IgD-negative memory B cell (primary cell): ENCODE measurements around the gene PSMF1. TPM values are rescaled to one million over a fixed set of nuclear protein-coding genes. Genes with fewer than 3 reads are reported as not detected.
"Not testable (repeated sequence)": the region's sequence is repeated elsewhere in the genome, so short reads cannot be mapped to it uniquely, and the experiment has no call there.

ENCODE experiments used
- H3K27ac Mint-ChIP-seq, 3 donors: one replicate each; pipeline ENCODE4 v1.8.0; 2020 to 2022; ENCODE audit warnings: mild to moderate bottlenecking in 3 of 3, mixed read lengths in 3 of 3, moderate library complexity in 1 of 3
- H3K27me3 Mint-ChIP-seq: one replicate; pipeline ENCODE4 v1.8.0; 2021; ENCODE audit warnings: mixed read lengths
- H3K36me3 Mint-ChIP-seq: one replicate; pipeline ENCODE4 v1.8.0; 2020; ENCODE audit warnings: mild to moderate bottlenecking, mixed read lengths
- H3K4me1 Mint-ChIP-seq, 3 donors: one replicate each; pipeline ENCODE4 v1.8.0; 2020 to 2022; ENCODE audit warnings: mixed read lengths in 3 of 3, mild to moderate bottlenecking in 1 of 3
- H3K4me3 Mint-ChIP-seq, 4 donors: one replicate each; pipeline ENCODE4 v1.8.0; 2020 to 2022; ENCODE audit warnings: mild to moderate bottlenecking in 4 of 4, mixed read lengths in 4 of 4, moderate library complexity in 3 of 4
- H3K9me3 Mint-ChIP-seq, 3 donors: one replicate each; pipeline ENCODE4 v1.8.0; 2020 to 2021; ENCODE audit warnings: mixed read lengths in 3 of 3, mild to moderate bottlenecking in 1 of 3
- polyA plus RNA-seq: library from polyadenylated mRNA; unstranded; fragments of 300-500 nt; fragmentation: Illumina TruSeq; gene quantifications from one replicate; pipeline ENCODE4 v1.2.3, GENCODE V29; 2021

PSMF1 gene
- polyA plus RNA-seq, 1 donor from 2014 or later, result 163 TPM

- no peaks in the 10 kb centered on the region for H3K27me3 Mint-ChIP-seq
- peaks cover 15 to 31% (median 26%) of the 10 kb centered on the region in 3 donors for H3K4me1 Mint-ChIP-seq
- peaks cover 23% of the 10 kb centered on the region for H3K36me3 Mint-ChIP-seq
- H3K9me3 Mint-ChIP-seq, result no peaks in the 10 kb centered on the region
- no peak overlapping the region for H3K4me3 Mint-ChIP-seq
- no peak overlapping the region for H3K27ac Mint-ChIP-seq
Observed at GRCh38 chr20:1134355-1134754, 16.0 kb downstream of the PSMF1 start.

GRCh38 chr20:1134836-1135235 lies 16.4 kb downstream of the PSMF1 start:
- H3K27ac Mint-ChIP-seq, result peak overlapping the region in 1 of 3 donors; percentile 23
- no peaks in the 10 kb centered on the region for H3K27me3 Mint-ChIP-seq
- no peak overlapping the region for H3K4me3 Mint-ChIP-seq
- H3K36me3 Mint-ChIP-seq, result peaks cover 21% of the 10 kb centered on the region
- no peaks in the 10 kb centered on the region for H3K9me3 Mint-ChIP-seq
- peaks cover 15 to 30% (median 26%) of the 10 kb centered on the region in 3 donors for H3K4me1 Mint-ChIP-seq

GRCh38 chr20:1137236-1137635 lies 18.8 kb downstream of the PSMF1 start:
- Mint-ChIP-seq H3K4me3 (no peak overlapping the region), H3K4me1 (peaks cover 3 to 15% (median 12%) of the 10 kb centered on the region in 3 donors), H3K27ac (no peak overlapping the region), H3K9me3 (no peaks in the 10 kb centered on the region), H3K27me3 (no peaks in the 10 kb centered on the region), H3K36me3 (peaks cover 16% of the 10 kb centered on the region)

- Mint-ChIP-seq H3K9me3 (no peaks in the 10 kb centered on the region), H3K27ac (no peak overlapping the region), H3K36me3 (peaks cover 14% of the 10 kb centered on the region), H3K4me1 (peaks cover 2 to 5% (median 5%) of the 10 kb centered on the region in 3 donors), H3K27me3 (no peaks in the 10 kb centered on the region), H3K4me3 (no peak overlapping the region)
Observed at GRCh38 chr20:1144401-1145172, 26.2 kb downstream of the PSMF1 start.

GRCh38 chr20:1146957-1147356 lies 28.6 kb downstream of the PSMF1 start:
- Mint-ChIP-seq H3K27me3 (no peaks in the 10 kb centered on the region), H3K36me3 (peaks cover 9% of the 10 kb centered on the region), H3K9me3 (no peaks in the 10 kb centered on the region), H3K4me1 (peaks cover 2 to 5% (median 5%) of the 10 kb centered on the region in 3 donors), H3K4me3 (no peak overlapping the region), H3K27ac (no peak overlapping the region)

- not testable (repeated sequence) for H3K4me1 Mint-ChIP-seq, H3K4me3 Mint-ChIP-seq, H3K27me3 Mint-ChIP-seq, H3K27ac Mint-ChIP-seq, H3K9me3 Mint-ChIP-seq
- H3K36me3 Mint-ChIP-seq, result peaks cover 15% of the 10 kb centered on the region
Observed at GRCh38 chr20:1149812-1150211, 31.4 kb downstream of the PSMF1 start.

- Mint-ChIP-seq H3K27ac (no peak overlapping the region), H3K4me3 (no peak overlapping the region), H3K36me3 (peaks cover 18% of the 10 kb centered on the region), H3K4me1 (peaks cover 0 to 3% (median 2%) of the 10 kb centered on the region in 3 donors), H3K9me3 (peaks cover 0 to 5% (median 0%) of the 10 kb centered on the region in 3 donors), H3K27me3 (no peaks in the 10 kb centered on the region)
Observed at GRCh38 chr20:1150218-1150617, 31.8 kb downstream of the PSMF1 start.

GRCh38 chr20:1150968-1151367 lies 32.6 kb downstream of the PSMF1 start:
- Mint-ChIP-seq H3K9me3 (peaks cover 0 to 9% (median under 1%) of the 10 kb centered on the region in 3 donors), H3K4me3 (no peak overlapping the region), H3K36me3 (peaks cover 18% of the 10 kb centered on the region), H3K4me1 (peaks cover 0 to 5% (median 3%) of the 10 kb centered on the region in 3 donors), H3K27me3 (no peaks in the 10 kb centered on the region), H3K27ac (no peak overlapping the region)

GRCh38 chr20:1154226-1154625 lies 35.8 kb downstream of the PSMF1 start:
- no peak overlapping the region for H3K27ac Mint-ChIP-seq
- H3K27me3 Mint-ChIP-seq, result no peaks in the 10 kb centered on the region
- H3K36me3 Mint-ChIP-seq, result peaks cover 24% of the 10 kb centered on the region
- H3K4me3 Mint-ChIP-seq, result no peak overlapping the region
- H3K9me3 Mint-ChIP-seq, result peaks cover 0 to 12% (median 3%) of the 10 kb centered on the region in 3 donors
- peaks cover 0 to 7% (median 3%) of the 10 kb centered on the region in 3 donors for H3K4me1 Mint-ChIP-seq

GRCh38 chr20:1154691-1155090 lies 36.3 kb downstream of the PSMF1 start:
- Mint-ChIP-seq H3K4me3 (no peak overlapping the region), H3K27ac (no peak overlapping the region), H3K4me1 (peaks cover 0 to 7% (median 3%) of the 10 kb centered on the region in 3 donors), H3K36me3 (peaks cover 24% of the 10 kb centered on the region), H3K9me3 (peaks cover 0 to 12% (median 3%) of the 10 kb centered on the region in 3 donors), H3K27me3 (no peaks in the 10 kb centered on the region)

- Mint-ChIP-seq H3K4me1 (peaks cover 0 to 7% (median 3%) of the 10 kb centered on the region in 3 donors), H3K4me3 (no peak overlapping the region), H3K9me3 (peaks cover 0 to 12% (median 3%) of the 10 kb centered on the region in 3 donors), H3K27ac (no peak overlapping the region), H3K36me3 (peaks cover 26% of the 10 kb centered on the region), H3K27me3 (no peaks in the 10 kb centered on the region)
Observed at GRCh38 chr20:1155342-1155741, 36.9 kb downstream of the PSMF1 start.

GRCh38 chr20:1160496-1160895 lies 42.1 kb downstream of the PSMF1 start:
- H3K36me3 Mint-ChIP-seq, result peaks cover 18% of the 10 kb centered on the region
- peaks cover 0 to 6% (median 3%) of the 10 kb centered on the region in 3 donors for H3K9me3 Mint-ChIP-seq
- H3K4me1 Mint-ChIP-seq, result peaks cover 0 to 10% (median 6%) of the 10 kb centered on the region in 3 donors
- H3K27ac Mint-ChIP-seq, result no peak overlapping the region
- no peaks in the 10 kb centered on the region for H3K27me3 Mint-ChIP-seq
- no peak overlapping the region for H3K4me3 Mint-ChIP-seq

GRCh38 chr20:1160991-1161390 lies 42.6 kb downstream of the PSMF1 start:
- no peak overlapping the region for H3K27ac Mint-ChIP-seq
- peaks cover 19% of the 10 kb centered on the region for H3K36me3 Mint-ChIP-seq
- H3K4me3 Mint-ChIP-seq, result no peak overlapping the region
- H3K4me1 Mint-ChIP-seq, result peaks cover 0 to 7% (median 6%) of the 10 kb centered on the region in 3 donors
- H3K9me3 Mint-ChIP-seq, result peaks cover 0 to 3% (median 3%) of the 10 kb centered on the region in 3 donors
- no peaks in the 10 kb centered on the region for H3K27me3 Mint-ChIP-seq

- Mint-ChIP-seq H3K4me1 (peaks cover 0 to 9% (median 6%) of the 10 kb centered on the region in 3 donors), H3K27me3 (no peaks in the 10 kb centered on the region), H3K4me3 (no peak overlapping the region), H3K36me3 (peaks cover 22% of the 10 kb centered on the region), H3K9me3 (no peaks in the 10 kb centered on the region), H3K27ac (peak overlapping the region in 2 of 3 donors; percentile 73 to 87)
Observed at GRCh38 chr20:1163105-1163504, 44.7 kb downstream of the PSMF1 start.

GRCh38 chr20:1163653-1164052 lies 45.3 kb downstream of the PSMF1 start:
- Mint-ChIP-seq H3K4me3 (peak overlapping the region in 1 of 4 donors; percentile 49), H3K4me1 (peaks cover 0 to 9% (median 6%) of the 10 kb centered on the region in 3 donors), H3K9me3 (no peaks in the 10 kb centered on the region), H3K27ac (no peak overlapping the region), H3K27me3 (no peaks in the 10 kb centered on the region), H3K36me3 (peaks cover 22% of the 10 kb centered on the region)

- Mint-ChIP-seq H3K36me3 (peaks cover 22% of the 10 kb centered on the region), H3K4me1 (peaks cover 0 to 9% (median 6%) of the 10 kb centered on the region in 3 donors)
Observed at GRCh38 chr20:1164871-1165270, 46.5 kb downstream of the PSMF1 start.

More at GRCh38 chr20:1164871-1165270, 46.5 kb downstream of the PSMF1 start:
- H3K4me3 Mint-ChIP-seq, result no peak overlapping the region
- no peaks in the 10 kb centered on the region for H3K9me3 Mint-ChIP-seq
- H3K27ac Mint-ChIP-seq, result peak overlapping the region in 1 of 3 donors; percentile 59
- no peaks in the 10 kb centered on the region for H3K27me3 Mint-ChIP-seq
